Suprapubic skin (tissue), 4 donors: Measurements from ENCODE around the gene CRYBA2. TPM values are rescaled to one million over a fixed set of nuclear protein-coding genes. Genes with fewer than 3 reads are reported as not detected.
A peak's percentile ranks its signal among the peaks of the same experiment; 100 is the strongest.

Experiments
- DNase-seq, 2 donors: peaks; one replicate each; pipeline ENCODE4 v3.0.0-alpha.2; 2019; ENCODE audit warnings: low spot score in 2 of 2
- H3K27ac ChIP-seq: fragments of 200-600 bp; sonication (generic); one replicate; pipeline ENCODE4 v1.5.1; 2019
- H3K27me3 ChIP-seq: fragments of 200-600 bp; sonication (generic); one replicate; pipeline ENCODE4 v1.5.1; 2019
- H3K36me3 ChIP-seq: fragments of 200-600 bp; sonication (generic); one replicate; pipeline ENCODE4 v1.5.1; 2019
- H3K4me1 ChIP-seq: fragments of 200-600 bp; sonication (generic); one replicate; pipeline ENCODE4 v1.5.1; 2019
- H3K4me3 ChIP-seq: fragments of 200-600 bp; sonication (generic); one replicate; pipeline ENCODE4 v1.5.1; 2019; ENCODE audit warnings: mild to moderate bottlenecking
- H3K9me3 ChIP-seq: fragments of 200-600 bp; sonication (generic); one replicate; pipeline ENCODE4 v1.5.1; 2019
- CTCF ChIP-seq, 2 donors: fragments of 200-600 bp in 1 of 2; fragments of 450-650 bp in 1 of 2; sonication (generic) in 1 of 2; IDR thresholded peaks; one replicate each; pipeline ENCODE4 v1.5.1; 2016 to 2019; ENCODE audit warnings: antibody characterized with exemption in 2 of 2, mild to moderate bottlenecking in 1 of 2, moderate library complexity in 1 of 2
- EP300 ChIP-seq: sonication (generic); formaldehyde crosslinking; IDR thresholded peaks from one replicate; pipeline ENCODE4 v1.6.1; 2017; ENCODE audit warnings: antibody characterized with exemption
- POLR2A ChIP-seq, 2 donors: fragments of 450-650 bp; IDR thresholded peaks; one replicate each; pipeline ENCODE4 v1.6.1; 2017; ENCODE audit warnings: antibody characterized with exemption in 2 of 2, mild to moderate bottlenecking in 2 of 2, moderate library complexity in 2 of 2
- POLR2AphosphoS5 ChIP-seq, 3 donors: sonication (generic); formaldehyde crosslinking; IDR thresholded peaks; one replicate each; pipeline ENCODE4 v1.6.1; 2017; ENCODE audit warnings: antibody characterized with exemption in 3 of 3
- WGBS: methylation state at CpG from one replicate; pipeline ENCODE4 v1.1.5; 2018; 5-methylcytosine and 5-hydroxymethylcytosine counted together
- total RNA-seq, 4 donors: library from RNA; depleted of rRNA; stranded (reverse); fragments of >200 nt; gene quantifications; one replicate each; pipeline ENCODE4 v1.1.0, GENCODE V29; 2016

The CRYBA2 gene
- not detected for total RNA-seq

GRCh38 chr2:218993345-218994315 lies at the start of gene CRYBA2:
Gene CRYBA2 (minus strand): TSS chr2:218993422. CDS start chr2:218993176, 246 bp downstream.
- Histone ChIP-seq H3K9me3 (no peaks in the 10 kb centered on the region), H3K27me3 (peaks cover 91% of the 10 kb centered on the region), H3K27ac (no peak within 1 kb of the TSS), H3K4me3 (peak within 1 kb of the TSS; percentile 45), H3K4me1 (peaks cover 27% of the 10 kb centered on the region), H3K36me3 (no peaks in the 10 kb centered on the region)
- 3% methylated on average over 35 of the region's 88 CpGs for WGBS
- DNase-seq = no peak
- TF ChIP-seq CTCF (IDR thresholded peaks at IDR 0.05) (no peak), POLR2AphosphoS5 (IDR thresholded peaks at IDR 0.05) (no peak), EP300 (no peak), POLR2A (IDR thresholded peaks at IDR 0.05) (no peak)

- DNase-seq = no peak
- H3K36me3 ChIP-seq = no peaks in the 10 kb centered on the region
- H3K4me3 ChIP-seq = no peak overlapping the region
- WGBS = 85% methylated on average over 2 of the region's 2 CpGs
- H3K27me3 ChIP-seq = peaks cover 80% of the 10 kb centered on the region
- TF ChIP-seq POLR2AphosphoS5 (IDR thresholded peaks at IDR 0.05) (no peak), EP300 (no peak), POLR2A (IDR thresholded peaks at IDR 0.05) (no peak), CTCF (IDR thresholded peaks at IDR 0.05) (no peak)
- H3K4me1 ChIP-seq = peaks cover 6% of the 10 kb centered on the region
- H3K27ac ChIP-seq = no peak overlapping the region
- H3K9me3 ChIP-seq = no peaks in the 10 kb centered on the region
Observed at GRCh38 chr2:219042750-219043149, 49.5 kb upstream of the CRYBA2 start.

- Histone ChIP-seq H3K27ac (no peak overlapping the region), H3K27me3 (peaks cover 83% of the 10 kb centered on the region), H3K9me3 (no peaks in the 10 kb centered on the region), H3K4me1 (peaks cover 6% of the 10 kb centered on the region), H3K36me3 (no peaks in the 10 kb centered on the region), H3K4me3 (no peak overlapping the region)
- no peak for DNase-seq
- TF ChIP-seq CTCF (IDR thresholded peaks at IDR 0.05) (no peak), POLR2A (IDR thresholded peaks at IDR 0.05) (no peak), EP300 (no peak), POLR2AphosphoS5 (IDR thresholded peaks at IDR 0.05) (no peak)
- WGBS = 79% methylated on average over 4 of the region's 4 CpGs
Observed at GRCh38 chr2:219042157-219042556, 48.9 kb upstream of the CRYBA2 start.

- TF ChIP-seq POLR2AphosphoS5 (IDR thresholded peaks at IDR 0.05) = no peak
- no peak for TF ChIP-seq EP300
- WGBS = 2% methylated on average over 21 of the region's 21 CpGs
- peaks cover 6% of the 10 kb centered on the region for H3K4me1 ChIP-seq
- no peaks in the 10 kb centered on the region for H3K36me3 ChIP-seq
- H3K27ac ChIP-seq = no peak within 1 kb of the TSS
- DNase-seq = no peak
- H3K4me3 ChIP-seq = peak within 1 kb of the TSS; percentile 32
- no peaks in the 10 kb centered on the region for H3K9me3 ChIP-seq
- H3K27me3 ChIP-seq = peaks cover 84% of the 10 kb centered on the region
Observed at GRCh38 chr2:219041252-219041651, 48.0 kb upstream of the CRYBA2 start, which contains the start of gene CFAP65. Gene CFAP65 (minus strand): TSS chr2:219041516. CDS start chr2:219039048, 2,468 bp downstream.

DNA sequence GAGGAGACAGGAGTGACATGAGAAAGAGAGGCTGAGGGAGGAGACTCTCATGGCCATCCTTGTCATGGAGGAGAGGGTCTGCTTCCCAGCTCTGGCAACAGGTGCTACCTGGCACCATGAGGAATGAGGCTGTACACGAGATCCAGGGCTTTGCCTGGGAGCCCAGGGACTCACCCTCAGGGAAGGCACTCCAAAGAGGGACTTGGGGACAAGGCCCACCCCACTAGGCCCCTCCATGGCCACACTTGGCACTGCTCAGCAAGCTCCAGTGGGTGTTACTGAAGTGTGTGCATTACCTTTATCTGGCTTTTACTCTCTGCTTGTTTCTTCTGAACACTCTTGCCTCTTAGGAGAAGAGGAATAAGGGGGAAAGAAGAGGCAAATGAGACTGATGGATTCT lies 45.4 kb upstream of the CRYBA2 start:
- H3K36me3 ChIP-seq = no peaks in the 10 kb centered on the region
- TF ChIP-seq POLR2AphosphoS5 (IDR thresholded peaks at IDR 0.05) = no peak
- no peak for TF ChIP-seq POLR2A (IDR thresholded peaks at IDR 0.05)
- TF ChIP-seq EP300 = no peak
- no peak for TF ChIP-seq CTCF (IDR thresholded peaks at IDR 0.05)
- H3K27me3 ChIP-seq = peaks cover 70% of the 10 kb centered on the region
- H3K4me3 ChIP-seq = no peak overlapping the region
- H3K27ac ChIP-seq = no peak overlapping the region
- peaks cover 6% of the 10 kb centered on the region for H3K4me1 ChIP-seq
- H3K9me3 ChIP-seq = no peaks in the 10 kb centered on the region
- peak in 1 of 2 donors; percentile 40 for DNase-seq
- 14% methylated on average over 1 of the region's 1 CpG for WGBS
